ENCODE results near the gene ATG7. TPM values are rescaled to one million over a fixed set of nuclear protein-coding genes. Genes with fewer than 3 reads are reported as not detected.
"Not testable (repeated sequence)": the region's sequence is repeated elsewhere in the genome, so short reads cannot be mapped to it uniquely, and the experiment has no call there.

The ATG7 gene
- total RNA-seq, 4 donors from 2014 or later: 45.8 to 85.3 (median 67.3) TPM

GRCh38 chr3:11568503-11569155 is 296.4 kb downstream of the ATG7 start:
- peaks cover 3 to 6% of the 10 kb centered on the region in 2 donors for H3K36me3 ChIP-seq
- H3K4me3 ChIP-seq (replicated peaks in 1 of 3): no peak overlapping the region
- peaks cover 0 to 34% of the 10 kb centered on the region in 2 donors for H3K4me1 ChIP-seq
- no peaks in the 10 kb centered on the region for H3K9me3 ChIP-seq
- intact Hi-C loops (cut with DNase I): no loop called here
- H3K27ac ChIP-seq: peak overlapping the region; percentile 57 to 90 (median 80)
- H3K27me3 ChIP-seq: no peaks in the 10 kb centered on the region
- DNase-seq: peak; percentile 26
- TF ChIP-seq CTCF (IDR thresholded peaks at IDR 0.05): no peak
- no peak for TF ChIP-seq POLR2A (IDR thresholded peaks at IDR 0.05)
- 47 to 86% methylated on average over 29 of the region's 29 CpGs for WGBS, 2 donors

- peaks cover 3 to 6% of the 10 kb centered on the region in 2 donors for H3K36me3 ChIP-seq
- no peaks in the 10 kb centered on the region for H3K27me3 ChIP-seq
- intact Hi-C loops (cut with DNase I): no loop called here
- WGBS, 2 donors: 87 to 88% methylated on average over 7 to 10 of the region's 13 CpGs
- H3K4me1 ChIP-seq: peaks cover 0 to 34% of the 10 kb centered on the region in 2 donors
- peak overlapping the region; percentile 42 to 90 (median 80) for H3K27ac ChIP-seq
- no peaks in the 10 kb centered on the region for H3K9me3 ChIP-seq
- no peak overlapping the region for H3K4me3 ChIP-seq (replicated peaks in 1 of 3)
- TF ChIP-seq POLR2A (IDR thresholded peaks at IDR 0.05): no peak
- TF ChIP-seq CTCF (IDR thresholded peaks at IDR 0.05): no peak
- no peak for DNase-seq
Observed at GRCh38 chr3:11569156-11569741, 297.1 kb downstream of the ATG7 start.

GRCh38 chr3:11570251-11570650 is 298.1 kb downstream of the ATG7 start:
- WGBS, 2 donors: 66 to 72% methylated on average over 13 of the region's 13 CpGs
- DNase-seq: no peak
- H3K9me3 ChIP-seq: no peaks in the 10 kb centered on the region
- intact Hi-C loops (cut with DNase I): no loop called here
- H3K4me3 ChIP-seq (replicated peaks in 1 of 3): no peak overlapping the region
- H3K27ac ChIP-seq: peak overlapping the region; percentile 45 to 90 (median 80)
- TF ChIP-seq POLR2A (IDR thresholded peaks at IDR 0.05): no peak
- H3K4me1 ChIP-seq: peaks cover 0 to 34% of the 10 kb centered on the region in 2 donors
- H3K27me3 ChIP-seq: no peaks in the 10 kb centered on the region
- no peaks in the 10 kb centered on the region for H3K36me3 ChIP-seq

GRCh38 chr3:11570789-11571495 is 298.7 kb downstream of the ATG7 start:
- DNase-seq: no peak
- 80 to 86% methylated on average over 20 of the region's 20 CpGs for WGBS, 2 donors
- intact Hi-C loops (cut with DNase I): no loop called here
- no peaks in the 10 kb centered on the region for H3K9me3 ChIP-seq
- no peaks in the 10 kb centered on the region for H3K27me3 ChIP-seq
- peaks cover 0 to 38% of the 10 kb centered on the region in 2 donors for H3K4me1 ChIP-seq
- H3K4me3 ChIP-seq (replicated peaks in 1 of 3): no peak overlapping the region
- no peak for TF ChIP-seq POLR2A (IDR thresholded peaks at IDR 0.05)
- no peak for TF ChIP-seq CTCF (IDR thresholded peaks at IDR 0.05)
- H3K36me3 ChIP-seq: no peaks in the 10 kb centered on the region
- peak overlapping the region; percentile 21 to 90 (median 80) for H3K27ac ChIP-seq

GRCh38 chr3:11572660-11573059 is 300.5 kb downstream of the ATG7 start:
- H3K4me3 ChIP-seq (replicated peaks in 1 of 3); H3K36me3 ChIP-seq; H3K27ac ChIP-seq; intact Hi-C loops (cut with DNase I); H3K9me3 ChIP-seq; H3K27me3 ChIP-seq; DNase-seq: not testable (repeated sequence)
- peaks cover 5 to 46% of the 10 kb centered on the region in 2 donors for H3K4me1 ChIP-seq
- 98% methylated on average over 11 of the region's 11 CpGs for WGBS, 2 donors

Measured in thyroid gland (tissue), 4 donors.